Esophagus muscularis mucosa (tissue), 4 donors: ENCODE measurements around the gene ABCD3. TPM values are rescaled to one million over a fixed set of nuclear protein-coding genes. Genes with fewer than 3 reads are reported as not detected.

Experiments
- DNase-seq: peaks from one replicate; pipeline ENCODE4 v3.0.0-alpha.2; 2017; ENCODE audit errors: extremely low spot score
- H3K27ac ChIP-seq, 4 donors: fragments of 200-600 bp; sonication (generic); replicated peaks in 1 of 4; 1 replicate in 3 of 4; 2 replicates in 1 of 4; pipeline ENCODE4 v1.5.1; 2016 to 2019; ENCODE audit warnings: mild to moderate bottlenecking in 1 of 4
- H3K27me3 ChIP-seq, 4 donors: fragments of 200-600 bp; sonication (generic); one replicate each; pipeline versions ENCODE4 v1.5.1 to v1.6.0; 2016 to 2019
- H3K36me3 ChIP-seq, 4 donors: fragments of 200-600 bp; sonication (generic); one replicate each; pipeline ENCODE4 v1.5.1; 2016 to 2019
- H3K4me1 ChIP-seq, 4 donors: fragments of 200-600 bp; sonication (generic); one replicate each; pipeline ENCODE4 v1.5.1; 2016 to 2019
- H3K4me3 ChIP-seq, 4 donors: fragments of 200-600 bp; sonication (generic); 1 replicate in 2 of 4; 2 replicates in 2 of 4; pipeline ENCODE4 v1.5.1; 2016 to 2019; ENCODE audit warnings: mild to moderate bottlenecking in 4 of 4, moderate library complexity in 1 of 4
- H3K9me3 ChIP-seq, 4 donors: fragments of 200-600 bp; sonication (generic); 1 replicate in 3 of 4; 2 replicates in 1 of 4; pipeline ENCODE4 v1.5.1; 2016 to 2019
- CTCF ChIP-seq, 3 experiments: fragments of 200-600 bp in 2 of 3; fragments of 450-650 bp in 1 of 3; sonication (generic) in 2 of 3; IDR thresholded peaks; one replicate each; pipeline ENCODE4 v1.5.1; 2017 to 2019; ENCODE audit warnings: antibody characterized with exemption in 3 of 3, mild to moderate bottlenecking in 2 of 3, moderate library complexity in 1 of 3
- EP300 ChIP-seq: sonication (generic); formaldehyde crosslinking; IDR thresholded peaks from one replicate; pipeline ENCODE4 v1.6.1; 2017; ENCODE audit warnings: antibody characterized with exemption
- POLR2A ChIP-seq: fragments of 450-650 bp; IDR thresholded peaks from one replicate; pipeline ENCODE4 v1.6.1; 2017; ENCODE audit warnings: antibody characterized with exemption, moderate library complexity, mild to moderate bottlenecking, low read depth
- POLR2AphosphoS5 ChIP-seq, 2 donors: sonication (generic); formaldehyde crosslinking; IDR thresholded peaks; one replicate each; pipeline ENCODE4 v1.6.1; 2017; ENCODE audit warnings: antibody characterized with exemption in 2 of 2
- WGBS: methylation state at CpG from one replicate; pipeline ENCODE4 v1.1.5; 2018; 5-methylcytosine and 5-hydroxymethylcytosine counted together
- intact Hi-C: fragments of 100-400 bp; cut with DNase I; formaldehyde crosslinking; loops from one replicate; pipeline ENCODE4 v1.15.1; 2023
- total RNA-seq, 4 donors: library from RNA; depleted of rRNA; stranded (reverse); fragments of >200 nt; gene quantifications; one replicate each; pipeline versions ENCODE4 v1.1.0 to v1.2.1, GENCODE V29; 2016

The ABCD3 gene
- total RNA-seq, 4 donors from 2014 or later = 25.0 to 59.4 (median 27.9) TPM

- no peak for TF ChIP-seq CTCF (IDR thresholded peaks at IDR 0.05)
- TF ChIP-seq EP300 = no peak
- no peak for TF ChIP-seq POLR2A
- no peak for TF ChIP-seq POLR2AphosphoS5 (IDR thresholded peaks at IDR 0.05)
- Histone ChIP-seq H3K36me3 (no peaks in the 10 kb centered on the region), H3K27me3 (no peaks in the 10 kb centered on the region), H3K27ac (no peak overlapping the region), H3K4me1 (peaks cover 4 to 16% (median 8%) of the 10 kb centered on the region in 4 donors), H3K4me3 (no peak overlapping the region), H3K9me3 (no peaks in the 10 kb centered on the region)
- intact Hi-C loops = no loop called here
- 75% methylated on average over 5 of the region's 5 CpGs for WGBS
- DNase-seq = no peak
Measured at GRCh38 chr1:94549706-94550105, 131.5 kb downstream of the ABCD3 start.

GRCh38 chr1:94550396-94550795 is 132.2 kb downstream of the ABCD3 start:
- Histone ChIP-seq H3K36me3 (no peaks in the 10 kb centered on the region), H3K27ac (no peak overlapping the region), H3K4me3 (no peak overlapping the region), H3K4me1 (peaks cover 3 to 11% (median 3%) of the 10 kb centered on the region in 4 donors), H3K9me3 (no peaks in the 10 kb centered on the region), H3K27me3 (no peaks in the 10 kb centered on the region)
- DNase-seq = no peak
- intact Hi-C loops = no loop called here
- TF ChIP-seq CTCF (IDR thresholded peaks at IDR 0.05) (no peak), POLR2AphosphoS5 (IDR thresholded peaks at IDR 0.05) (no peak), EP300 (no peak), POLR2A (no peak)
- 86% methylated on average over 6 of the region's 6 CpGs for WGBS

GRCh38 chr1:94550800-94551241 is 132.6 kb downstream of the ABCD3 start:
- H3K4me3 ChIP-seq = no peak overlapping the region
- H3K4me1 ChIP-seq = peaks cover 3 to 11% (median 3%) of the 10 kb centered on the region in 4 donors
- no peak for TF ChIP-seq POLR2A
- TF ChIP-seq CTCF (IDR thresholded peaks at IDR 0.05) = no peak
- TF ChIP-seq EP300 = no peak
- no peak for TF ChIP-seq POLR2AphosphoS5 (IDR thresholded peaks at IDR 0.05)
- H3K36me3 ChIP-seq = no peaks in the 10 kb centered on the region
- intact Hi-C loops = no loop called here
- 73% methylated on average over 5 of the region's 5 CpGs for WGBS
- no peaks in the 10 kb centered on the region for H3K9me3 ChIP-seq
- no peak overlapping the region for H3K27ac ChIP-seq
- no peak for DNase-seq
- no peaks in the 10 kb centered on the region for H3K27me3 ChIP-seq

- H3K27me3 ChIP-seq = no peaks in the 10 kb centered on the region
- no peak for DNase-seq
- peak overlapping the region in 1 of 4 donors; percentile 7 for H3K27ac ChIP-seq
- no peaks in the 10 kb centered on the region for H3K9me3 ChIP-seq
- H3K4me1 ChIP-seq = peaks cover 3 to 11% (median 3%) of the 10 kb centered on the region in 4 donors
- WGBS = 96% methylated on average over 7 of the region's 7 CpGs
- TF ChIP-seq POLR2AphosphoS5 (IDR thresholded peaks at IDR 0.05) = no peak
- TF ChIP-seq CTCF (IDR thresholded peaks at IDR 0.05) = no peak
- TF ChIP-seq EP300 = no peak
- no peak for TF ChIP-seq POLR2A
- no peaks in the 10 kb centered on the region for H3K36me3 ChIP-seq
- H3K4me3 ChIP-seq = no peak overlapping the region
- intact Hi-C loops = no loop called here
Measured at GRCh38 chr1:94551449-94551848, 133.3 kb downstream of the ABCD3 start.

- TF ChIP-seq EP300 = no peak
- TF ChIP-seq POLR2A = no peak
- TF ChIP-seq POLR2AphosphoS5 (IDR thresholded peaks at IDR 0.05) = no peak
- no peak for TF ChIP-seq CTCF (IDR thresholded peaks at IDR 0.05)
- no peak for DNase-seq
- H3K27ac ChIP-seq = peak overlapping the region in 1 of 4 donors; percentile 7
Measured at GRCh38 chr1:94552071-94552586, 133.9 kb downstream of the ABCD3 start.

More at GRCh38 chr1:94552071-94552586, 133.9 kb downstream of the ABCD3 start:
- intact Hi-C loops = no loop called here
- peaks cover 3 to 11% (median 3%) of the 10 kb centered on the region in 4 donors for H3K4me1 ChIP-seq
- 97% methylated on average over 8 of the region's 8 CpGs for WGBS
- no peak overlapping the region for H3K4me3 ChIP-seq
- H3K36me3 ChIP-seq = no peaks in the 10 kb centered on the region
- H3K27me3 ChIP-seq = no peaks in the 10 kb centered on the region
- H3K9me3 ChIP-seq = no peaks in the 10 kb centered on the region
